Neural cell (in vitro differentiated cells): Measurements from ENCODE around the gene PRLH. TPM values are rescaled to one million over a fixed set of nuclear protein-coding genes. Genes with fewer than 3 reads are reported as not detected.
"Not testable (repeated sequence)": the region's sequence is repeated elsewhere in the genome, so short reads cannot be mapped to it uniquely, and the experiment has no call there.

ENCODE experiments used
- H2AFZ ChIP-seq: fragments of 200-600, 300-800 bp; sonication (generic), shearing (Covaris generic); 2 replicates; pipeline ENCODE4 v1.6.0; 2014; ENCODE audit warnings: low read depth, mild to moderate bottlenecking, antibody characterized with exemption, low read length, moderate library complexity
- H3F3A ChIP-seq: fragments of 200-600 bp; shearing (Covaris generic); 2 replicates; pipeline ENCODE4 v1.6.1; 2016; ENCODE audit warnings: mild to moderate bottlenecking, moderate library complexity, mixed read lengths, antibody characterized with exemption, low read length; ENCODE audit not compliant: insufficient read depth, poor library complexity, severe bottlenecking
- H3K27ac ChIP-seq: fragments of 200-600, 300-800 bp; sonication (generic), shearing (Covaris generic); 2 replicates; pipeline ENCODE4 v1.5.1; 2014; ENCODE audit warnings: mild to moderate bottlenecking, low read length, moderate library complexity
- H3K27me3 ChIP-seq: fragments of 300-800, 200-600 bp; sonication (generic), shearing (Covaris generic); 2 replicates; pipeline ENCODE4 v1.6.0; 2014; ENCODE audit warnings: mild to moderate bottlenecking, low read depth, low read length, moderate library complexity; ENCODE audit not compliant: insufficient read depth
- H3K36me3 ChIP-seq: fragments of 300-800, 200-600 bp; sonication (generic), shearing (Covaris generic); 2 replicates; pipeline ENCODE4 v1.5.1; 2014; ENCODE audit warnings: mild to moderate bottlenecking, antibody characterized with exemption, low read length, moderate library complexity; ENCODE audit not compliant: insufficient read depth
- H3K4me2 ChIP-seq: fragments of 300-800, 200-600 bp; sonication (generic), shearing (Covaris generic); 2 replicates; pipeline ENCODE4 v1.6.0; 2014; ENCODE audit warnings: mild to moderate bottlenecking, low read length
- H3K4me3 ChIP-seq: fragments of 300-800, 200-600 bp; sonication (generic), shearing (Covaris generic); 2 replicates; pipeline ENCODE4 v1.5.1; 2014; ENCODE audit warnings: mild to moderate bottlenecking, low read length, moderate library complexity
- H3K79me2 ChIP-seq: fragments of 200-600 bp; shearing (Covaris generic); replicated peaks from 2 replicates; pipeline ENCODE4 v1.6.0; 2014; ENCODE audit warnings: mild to moderate bottlenecking, low read length, moderate library complexity; ENCODE audit not compliant: insufficient read depth
- H3K9ac ChIP-seq: fragments of 300-800, 200-600 bp; sonication (generic), shearing (Covaris generic); 2 replicates; pipeline ENCODE4 v1.6.1; 2016; ENCODE audit warnings: mild to moderate bottlenecking, low read length, mixed read lengths
- H3K9me2 ChIP-seq: fragments of 200-600 bp; shearing (Covaris generic); 2 replicates; pipeline ENCODE4 v1.6.1; 2016; ENCODE audit warnings: mild to moderate bottlenecking, low read length, mixed read lengths; ENCODE audit not compliant: insufficient read depth
- H3K9me3 ChIP-seq: fragments of 200-600, 300-800 bp; sonication (generic), shearing (Covaris generic); 2 replicates; pipeline ENCODE4 v1.6.1; 2016; ENCODE audit warnings: mild to moderate bottlenecking, mixed run types, low read length, moderate library complexity, mixed read lengths
- H4K20me1 ChIP-seq: fragments of 200-600 bp; shearing (Covaris generic); 2 replicates; pipeline ENCODE4 v1.6.1; 2016; ENCODE audit warnings: mild to moderate bottlenecking, mixed run types; ENCODE audit not compliant: insufficient read depth
- CTCF ChIP-seq: fragments of 450-650 bp; IDR thresholded peaks from 2 replicates; pipeline ENCODE4 v1.5.1; 2014; ENCODE audit warnings: antibody characterized with exemption, mild to moderate bottlenecking, moderate library complexity; ENCODE audit not compliant: poor library complexity, severe bottlenecking
- EP300 ChIP-seq: fragments of 450-650 bp; conservative IDR thresholded peaks from 2 replicates; pipeline ENCODE4 v1.6.1; 2014; ENCODE audit warnings: antibody characterized with exemption, mild to moderate bottlenecking, moderate library complexity; ENCODE audit not compliant: poor library complexity, severe bottlenecking
- EZH2 ChIP-seq: fragments of 200-600, 300-800 bp; shearing (Covaris generic), sonication (generic); IDR thresholded peaks from 2 replicates; pipeline ENCODE4 v1.6.1; 2014; ENCODE audit warnings: antibody characterized with exemption, low read length, borderline replicate concordance, mild to moderate bottlenecking; ENCODE audit not compliant: insufficient read depth, poor library complexity, severe bottlenecking
- MXI1 ChIP-seq: fragments of 450-650 bp; conservative IDR thresholded peaks from 2 replicates; pipeline ENCODE4 v1.6.1; 2014; ENCODE audit warnings: antibody characterized with exemption, mild to moderate bottlenecking; ENCODE audit not compliant: poor library complexity, severe bottlenecking
- POLR2AphosphoS5 ChIP-seq: IDR thresholded peaks from 2 replicates; pipeline ENCODE4 v1.6.1; 2012
- RAD21 ChIP-seq: fragments of 450-650 bp; conservative IDR thresholded peaks from 2 replicates; pipeline ENCODE4 v1.6.1; 2014; ENCODE audit warnings: antibody characterized with exemption, mild to moderate bottlenecking, moderate library complexity
- REST ChIP-seq: IDR thresholded peaks from 2 replicates; pipeline ENCODE4 v1.6.1; 2012; ENCODE audit warnings: borderline replicate concordance
- SMC3 ChIP-seq: fragments of 450-650 bp; conservative IDR thresholded peaks from 2 replicates; pipeline ENCODE4 v1.6.1; 2014; ENCODE audit warnings: antibody characterized with exemption, mild to moderate bottlenecking, moderate library complexity; ENCODE audit not compliant: poor library complexity
- TAF1 ChIP-seq: IDR thresholded peaks from 2 replicates; pipeline ENCODE4 v1.6.1; 2012; ENCODE audit warnings: low read depth
- polyA plus RNA-seq: library from polyadenylated mRNA; depleted of rRNA; stranded (reverse); fragments of >200 nt; gene quantifications from 2 replicates; pipeline ENCODE4 v1.2.3, GENCODE V29; 2014

PRLH gene
- polyA plus RNA-seq, 1 donor from 2014 or later: not detected

DNA sequence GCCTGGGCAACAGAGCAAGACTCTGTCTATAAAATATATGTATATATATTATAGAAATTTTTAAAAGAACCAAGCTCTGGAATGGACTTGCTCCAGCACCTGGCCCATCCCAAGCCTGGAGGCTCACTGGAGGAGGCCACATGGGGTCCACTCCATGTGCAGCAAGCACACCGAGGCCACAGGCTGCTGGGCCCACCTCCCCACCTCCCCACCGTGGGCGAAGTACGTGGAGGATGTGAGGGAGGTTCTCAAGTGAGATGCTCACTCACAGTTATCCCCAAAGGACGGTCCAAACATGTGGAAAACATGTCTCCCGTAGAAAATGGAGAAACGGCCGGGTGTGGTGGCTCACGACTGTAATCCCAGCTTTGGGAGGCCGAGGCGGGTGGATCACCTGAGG lies 38.0 kb downstream of the PRLH start (continued):
- TF ChIP-seq MXI1: no peak

DNA sequence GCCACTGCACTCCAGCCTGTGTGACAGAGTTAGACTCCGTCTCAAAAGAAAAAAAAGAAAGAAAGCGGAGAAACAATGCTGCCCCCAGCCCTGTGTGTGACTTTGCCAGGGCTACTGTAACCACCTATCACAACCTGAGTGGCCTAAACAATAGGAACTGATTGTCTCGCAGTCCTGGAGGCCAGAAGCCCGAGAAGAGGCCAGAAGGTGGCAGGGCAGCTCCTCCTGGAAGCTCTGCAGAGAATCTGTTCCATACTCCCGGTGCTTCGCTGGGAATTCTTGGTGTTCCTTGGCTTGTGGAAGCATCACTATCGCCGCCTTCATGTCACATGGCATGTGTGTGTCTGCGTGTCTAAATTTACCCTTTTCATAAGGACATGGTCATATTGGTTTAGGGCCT lies 38.6 kb downstream of the PRLH start:
- no peaks in the 10 kb centered on the region for H3K36me3 ChIP-seq
- H3K27me3 ChIP-seq: no peaks in the 10 kb centered on the region
- H3K79me2 ChIP-seq: no peaks in the 10 kb centered on the region
- no peaks in the 10 kb centered on the region for H3F3A ChIP-seq
- no peak overlapping the region for H3K4me3 ChIP-seq
- no peak overlapping the region for H3K27ac ChIP-seq
- H3K9me3 ChIP-seq: no peaks in the 10 kb centered on the region
- H2AFZ ChIP-seq: no peak overlapping the region
- TF ChIP-seq REST (no peak), POLR2AphosphoS5 (no peak), SMC3 (no peak), EZH2 (no peak), MXI1 (no peak)
- no peak overlapping the region for H3K4me2 ChIP-seq
- H3K9ac ChIP-seq: no peak overlapping the region
- no peaks in the 10 kb centered on the region for H4K20me1 ChIP-seq
- no peaks in the 10 kb centered on the region for H3K9me2 ChIP-seq

- not testable (repeated sequence) for H3K27ac ChIP-seq, H3K9me2 ChIP-seq, H4K20me1 ChIP-seq, H3K36me3 ChIP-seq, H3K79me2 ChIP-seq, H3K9ac ChIP-seq, H3K27me3 ChIP-seq, H3K4me2 ChIP-seq, H3K9me3 ChIP-seq, H3F3A ChIP-seq, H3K4me3 ChIP-seq, H2AFZ ChIP-seq
Observed at GRCh38 chr2:237606522-237606921, 40.1 kb downstream of the PRLH start.

GRCh38 chr2:237612527-237613357 lies 46.4 kb downstream of the PRLH start:
- H3K4me3 ChIP-seq: no peak overlapping the region
- H2AFZ ChIP-seq: no peak overlapping the region
- H3F3A ChIP-seq: no peaks in the 10 kb centered on the region
- no peak overlapping the region for H3K4me2 ChIP-seq
- H3K9ac ChIP-seq: no peak overlapping the region
- H3K27me3 ChIP-seq: no peaks in the 10 kb centered on the region
- no peaks in the 10 kb centered on the region for H3K9me3 ChIP-seq
- H3K79me2 ChIP-seq: no peaks in the 10 kb centered on the region
- H3K9me2 ChIP-seq: no peaks in the 10 kb centered on the region
- no peak overlapping the region for H3K27ac ChIP-seq
- H3K36me3 ChIP-seq: no peaks in the 10 kb centered on the region
- TF ChIP-seq REST: no peak
- TF ChIP-seq SMC3: no peak
- no peak for TF ChIP-seq CTCF
- no peak for TF ChIP-seq RAD21
- TF ChIP-seq MXI1: no peak
- no peak for TF ChIP-seq TAF1
- no peak for TF ChIP-seq POLR2AphosphoS5
- no peak for TF ChIP-seq EZH2
- no peak for TF ChIP-seq EP300
- H4K20me1 ChIP-seq: no peaks in the 10 kb centered on the region
